Measurements from ENCODE around the gene HOXD4. TPM values are rescaled to one million over a fixed set of nuclear protein-coding genes. Genes with fewer than 3 reads are reported as not detected.

The HOXD4 gene
- total RNA-seq, 1 experiment from 2014 or later, result 1.4 TPM

- intact Hi-C loops (cut with micrococcal nuclease; ENCODE audit: unreplicated experiment) (no loop called here), in situ Hi-C loops (cut with HindIII; ENCODE audit: low pct_unique_long_range_greater_than_20kb, low sequenced_read_pairs) (no loop called here)
- no peaks in the 10 kb centered on the region for H3K36me3 ChIP-seq (ENCODE audit: control insufficient read depth, insufficient read depth, low read length)
- ChIA-PET CTCF (no interaction called here), POLR2A (no interaction called here)
- H3K9me3 ChIP-seq (ENCODE audit: control insufficient read depth, insufficient read depth, low read depth, low read length), result no peaks in the 10 kb centered on the region
- no TSS peak for BruUV-seq (replicated peaks)
- DNase-seq (ENCODE audit: low read depth, low spot score), result no peak
- no peak for TF ChIP-seq REST (IDR thresholded peaks at IDR 0.05; ENCODE audit: insufficient read depth in 1 of 2, low read depth in 2 of 2, low read length in 1 of 2)
- TF ChIP-seq POLR2AphosphoS5 (IDR thresholded peaks at IDR 0.05; ENCODE audit: low read depth, low read length), result no peak
- TF ChIP-seq CTCF (IDR thresholded peaks at IDR 0.05), result no peak
- no peak for TF ChIP-seq SIN3A (IDR thresholded peaks at IDR 0.05; ENCODE audit: borderline replicate concordance, insufficient read depth, low read depth, low read length)
- TF ChIP-seq TCF7L2 (IDR thresholded peaks at IDR 0.05; ENCODE audit: low read depth, low read length), result no peak
- no peak overlapping the region for H3K27ac ChIP-seq (ENCODE audit: low read length)
- H3K4me3 ChIP-seq (ENCODE audit: low read depth in 2 of 2, low read length in 2 of 2), result no peak overlapping the region
- ATAC-seq, result no peak
- no peaks in the 10 kb centered on the region for H3K4me1 ChIP-seq (ENCODE audit: control insufficient read depth, insufficient read depth, low read length)
- H3K27me3 ChIP-seq (ENCODE audit: control insufficient read depth, insufficient read depth, low read length), result no peaks in the 10 kb centered on the region
These were observed 14.2 kb downstream of the HOXD4 start for GRCh38 chr2:176165370-176166050.

- BruUV-seq (replicated peaks), result no TSS peak
- TF ChIP-seq SIN3A (IDR thresholded peaks at IDR 0.05; ENCODE audit: borderline replicate concordance, insufficient read depth, low read depth, low read length), result no peak
- TF ChIP-seq CTCF (IDR thresholded peaks at IDR 0.05), result no peak
- no peak for TF ChIP-seq REST (IDR thresholded peaks at IDR 0.05; ENCODE audit: insufficient read depth in 1 of 2, low read depth in 2 of 2, low read length in 1 of 2)
- no peak for TF ChIP-seq TCF7L2 (IDR thresholded peaks at IDR 0.05; ENCODE audit: low read depth, low read length)
- TF ChIP-seq POLR2AphosphoS5 (IDR thresholded peaks at IDR 0.05; ENCODE audit: low read depth, low read length), result no peak
- Histone ChIP-seq H3K36me3 (ENCODE audit: control insufficient read depth, insufficient read depth, low read length) (no peaks in the 10 kb centered on the region), H3K4me3 (ENCODE audit: low read depth in 2 of 2, low read length in 2 of 2) (no peak overlapping the region), H3K9me3 (ENCODE audit: control insufficient read depth, insufficient read depth, low read depth, low read length) (no peaks in the 10 kb centered on the region), H3K27me3 (ENCODE audit: control insufficient read depth, insufficient read depth, low read length) (no peaks in the 10 kb centered on the region), H3K27ac (ENCODE audit: low read length) (no peak overlapping the region), H3K4me1 (ENCODE audit: control insufficient read depth, insufficient read depth, low read length) (no peaks in the 10 kb centered on the region)
- CTCF ChIA-PET, result no interaction called here
- in situ Hi-C loops (cut with HindIII; ENCODE audit: low pct_unique_long_range_greater_than_20kb, low sequenced_read_pairs), result no loop called here
- POLR2A ChIA-PET, result no interaction called here
- no peak for ATAC-seq
- DNase-seq (ENCODE audit: low read depth, low spot score), result no peak
- intact Hi-C loops (cut with micrococcal nuclease; ENCODE audit: unreplicated experiment), result no loop called here
These were observed 14.9 kb downstream of the HOXD4 start for GRCh38 chr2:176166272-176166671.
